Memory B cell (primary cell): Measurements from ENCODE around the gene PLCH1.

Source experiments
- ATAC-seq: fragments of 150-1000 bp; cut with Tn5 transposase; 2 replicates; pipeline ENCODE4 v1.10.0; 2021; ENCODE audit warnings: low read depth, mild to moderate bottlenecking, moderate library complexity
- DNase-seq, 2 donors: peaks; one replicate each; pipeline ENCODE4 v3.0.0; 2022; ENCODE audit warnings: low spot score in 2 of 2
- H3K27ac Mint-ChIP-seq: one replicate; pipeline ENCODE4 v1.8.0; 2022; ENCODE audit warnings: mild to moderate bottlenecking, moderate library complexity, mixed read lengths
- H3K27me3 Mint-ChIP-seq: one replicate; pipeline ENCODE4 v1.8.0; 2022; ENCODE audit warnings: mixed read lengths
- H3K36me3 Mint-ChIP-seq: one replicate; pipeline ENCODE4 v1.8.0; 2022; ENCODE audit warnings: mild to moderate bottlenecking, mixed read lengths
- H3K4me1 Mint-ChIP-seq: one replicate; pipeline ENCODE4 v1.8.0; 2022; ENCODE audit warnings: mixed read lengths
- H3K4me3 Mint-ChIP-seq: one replicate; pipeline ENCODE4 v1.8.0; 2022; ENCODE audit warnings: mild to moderate bottlenecking, moderate library complexity, mixed read lengths
- H3K9me3 Mint-ChIP-seq: one replicate; pipeline ENCODE4 v1.8.0; 2022; ENCODE audit warnings: mixed read lengths

PLCH1 gene

GRCh38 chr3:155481591-155481990, 263.3 kb downstream of the PLCH1 start:
- peaks cover 4% of the 10 kb centered on the region for H3K9me3 Mint-ChIP-seq
- H3K36me3 Mint-ChIP-seq, result no peaks in the 10 kb centered on the region
- H3K27me3 Mint-ChIP-seq, result peaks cover 3% of the 10 kb centered on the region
- no peaks in the 10 kb centered on the region for H3K4me1 Mint-ChIP-seq
- H3K27ac Mint-ChIP-seq, result no peak overlapping the region
- ATAC-seq (no peak), DNase-seq (no peak)
- no peak overlapping the region for H3K4me3 Mint-ChIP-seq

- H3K36me3 Mint-ChIP-seq, result no peaks in the 10 kb centered on the region
- no peak overlapping the region for H3K27ac Mint-ChIP-seq
- H3K4me1 Mint-ChIP-seq, result no peaks in the 10 kb centered on the region
- no peak for DNase-seq
- no peak overlapping the region for H3K4me3 Mint-ChIP-seq
- peaks cover 3% of the 10 kb centered on the region for H3K27me3 Mint-ChIP-seq
- H3K9me3 Mint-ChIP-seq, result peaks cover 4% of the 10 kb centered on the region
- ATAC-seq, result no peak
Observed at GRCh38 chr3:155481089-155481488, 263.8 kb downstream of the PLCH1 start.

- ATAC-seq, result no peak
- H3K36me3 Mint-ChIP-seq, result no peaks in the 10 kb centered on the region
- H3K9me3 Mint-ChIP-seq, result peaks cover 10% of the 10 kb centered on the region
- peaks cover 4% of the 10 kb centered on the region for H3K27me3 Mint-ChIP-seq
- no peaks in the 10 kb centered on the region for H3K4me1 Mint-ChIP-seq
- H3K4me3 Mint-ChIP-seq, result no peak overlapping the region
- no peak for DNase-seq
- no peak overlapping the region for H3K27ac Mint-ChIP-seq
Observed at GRCh38 chr3:155465664-155466063, 279.2 kb downstream of the PLCH1 start.

GRCh38 chr3:155462672-155463071, 282.2 kb downstream of the PLCH1 start:
- no peaks in the 10 kb centered on the region for H3K4me1 Mint-ChIP-seq
- H3K27me3 Mint-ChIP-seq, result peaks cover 6% of the 10 kb centered on the region
- DNase-seq (no peak), ATAC-seq (no peak)
- no peaks in the 10 kb centered on the region for H3K36me3 Mint-ChIP-seq
- peaks cover 5% of the 10 kb centered on the region for H3K9me3 Mint-ChIP-seq
- no peak overlapping the region for H3K27ac Mint-ChIP-seq
- H3K4me3 Mint-ChIP-seq, result no peak overlapping the region

GRCh38 chr3:155457591-155457990, 287.3 kb downstream of the PLCH1 start:
- H3K27me3 Mint-ChIP-seq, result peaks cover 6% of the 10 kb centered on the region
- no peak overlapping the region for H3K4me3 Mint-ChIP-seq
- H3K27ac Mint-ChIP-seq, result no peak overlapping the region
- no peaks in the 10 kb centered on the region for H3K9me3 Mint-ChIP-seq
- H3K4me1 Mint-ChIP-seq, result no peaks in the 10 kb centered on the region
- DNase-seq, result no peak
- no peak for ATAC-seq
- H3K36me3 Mint-ChIP-seq, result no peaks in the 10 kb centered on the region

- no peak for ATAC-seq
- Mint-ChIP-seq H3K4me1 (no peaks in the 10 kb centered on the region), H3K27ac (no peak overlapping the region), H3K36me3 (no peaks in the 10 kb centered on the region), H3K4me3 (no peak overlapping the region), H3K9me3 (peaks cover 4% of the 10 kb centered on the region), H3K27me3 (peaks cover 7% of the 10 kb centered on the region)
- no peak for DNase-seq
Observed at GRCh38 chr3:155455765-155456164, 289.1 kb downstream of the PLCH1 start.

GRCh38 chr3:155453512-155453911, 291.4 kb downstream of the PLCH1 start:
- no peaks in the 10 kb centered on the region for H3K36me3 Mint-ChIP-seq
- no peaks in the 10 kb centered on the region for H3K4me1 Mint-ChIP-seq
- peaks cover 4% of the 10 kb centered on the region for H3K9me3 Mint-ChIP-seq
- H3K27ac Mint-ChIP-seq, result no peak overlapping the region
- H3K27me3 Mint-ChIP-seq, result peaks cover 8% of the 10 kb centered on the region
- no peak for ATAC-seq
- no peak for DNase-seq
- no peak overlapping the region for H3K4me3 Mint-ChIP-seq

GRCh38 chr3:155449613-155450267, 295.1 kb downstream of the PLCH1 start:
- Mint-ChIP-seq H3K36me3 (no peaks in the 10 kb centered on the region), H3K4me3 (no peak overlapping the region), H3K9me3 (peaks cover 4% of the 10 kb centered on the region), H3K27ac (no peak overlapping the region), H3K27me3 (peaks cover 6% of the 10 kb centered on the region), H3K4me1 (no peaks in the 10 kb centered on the region)
- DNase-seq, result no peak
- ATAC-seq, result no peak

- H3K36me3 Mint-ChIP-seq, result no peaks in the 10 kb centered on the region
- H3K9me3 Mint-ChIP-seq, result peaks cover 4% of the 10 kb centered on the region
- H3K27me3 Mint-ChIP-seq, result peaks cover 6% of the 10 kb centered on the region
- H3K27ac Mint-ChIP-seq, result no peak overlapping the region
- H3K4me3 Mint-ChIP-seq, result no peak overlapping the region
- no peaks in the 10 kb centered on the region for H3K4me1 Mint-ChIP-seq
- DNase-seq (no peak), ATAC-seq (no peak)
Observed at GRCh38 chr3:155448531-155448930, 296.3 kb downstream of the PLCH1 start.

GRCh38 chr3:155446366-155446765, 298.5 kb downstream of the PLCH1 start:
- no peaks in the 10 kb centered on the region for H3K9me3 Mint-ChIP-seq
- no peaks in the 10 kb centered on the region for H3K4me1 Mint-ChIP-seq
- no peaks in the 10 kb centered on the region for H3K36me3 Mint-ChIP-seq
- peaks cover 3% of the 10 kb centered on the region for H3K27me3 Mint-ChIP-seq
- no peak overlapping the region for H3K27ac Mint-ChIP-seq
- no peak overlapping the region for H3K4me3 Mint-ChIP-seq
- DNase-seq (no peak), ATAC-seq (no peak)

GRCh38 chr3:155444771-155445170, 300.1 kb downstream of the PLCH1 start:
- Mint-ChIP-seq H3K4me1 (no peaks in the 10 kb centered on the region), H3K27ac (no peak overlapping the region), H3K27me3 (peaks cover 3% of the 10 kb centered on the region), H3K9me3 (no peaks in the 10 kb centered on the region), H3K4me3 (no peak overlapping the region), H3K36me3 (no peaks in the 10 kb centered on the region)
- DNase-seq (no peak), ATAC-seq (no peak)

- Mint-ChIP-seq H3K27ac (no peak overlapping the region), H3K36me3 (no peaks in the 10 kb centered on the region), H3K9me3 (no peaks in the 10 kb centered on the region), H3K4me3 (no peak overlapping the region), H3K4me1 (no peaks in the 10 kb centered on the region), H3K27me3 (no peaks in the 10 kb centered on the region)
- ATAC-seq (no peak), DNase-seq (no peak)
Observed at GRCh38 chr3:155443815-155444214, 301.1 kb downstream of the PLCH1 start.

- H3K4me3 Mint-ChIP-seq, result no peak overlapping the region
- no peak overlapping the region for H3K27ac Mint-ChIP-seq
- DNase-seq (no peak), ATAC-seq (no peak)
- no peaks in the 10 kb centered on the region for H3K9me3 Mint-ChIP-seq
- H3K27me3 Mint-ChIP-seq, result no peaks in the 10 kb centered on the region
- H3K36me3 Mint-ChIP-seq, result no peaks in the 10 kb centered on the region
- no peaks in the 10 kb centered on the region for H3K4me1 Mint-ChIP-seq
Observed at GRCh38 chr3:155442072-155442471, 302.8 kb downstream of the PLCH1 start.

GRCh38 chr3:155441506-155441905, 303.4 kb downstream of the PLCH1 start:
- H3K4me3 Mint-ChIP-seq, result no peak overlapping the region
- no peak overlapping the region for H3K27ac Mint-ChIP-seq
- no peaks in the 10 kb centered on the region for H3K27me3 Mint-ChIP-seq
- no peaks in the 10 kb centered on the region for H3K9me3 Mint-ChIP-seq
- no peak for DNase-seq
- no peaks in the 10 kb centered on the region for H3K36me3 Mint-ChIP-seq
- no peaks in the 10 kb centered on the region for H3K4me1 Mint-ChIP-seq
- ATAC-seq, result no peak

GRCh38 chr3:155441026-155441425, 303.8 kb downstream of the PLCH1 start:
- DNase-seq (no peak), ATAC-seq (no peak)
- Mint-ChIP-seq H3K36me3 (no peaks in the 10 kb centered on the region), H3K4me1 (no peaks in the 10 kb centered on the region), H3K4me3 (no peak overlapping the region), H3K27me3 (peaks cover 4% of the 10 kb centered on the region), H3K27ac (no peak overlapping the region), H3K9me3 (no peaks in the 10 kb centered on the region)
